HUES48 (cell line): ENCODE measurements around the gene SAMD4A.

Experiments used
- H3K27ac ChIP-seq: one replicate; pipeline ENCODE4 v1.7.0; 2013; ENCODE audit warnings: low read depth, low read length, inconsistent platforms
- H3K27me3 ChIP-seq: 2 replicates; pipeline ENCODE4 v1.6.1; 2013; ENCODE audit warnings: mild to moderate bottlenecking, low read length; ENCODE audit not compliant: control insufficient read depth, insufficient read depth
- H3K36me3 ChIP-seq: 2 replicates; pipeline ENCODE4 v1.6.1; 2013; ENCODE audit warnings: low read length; ENCODE audit not compliant: control insufficient read depth, insufficient read depth
- H3K4me1 ChIP-seq: 2 replicates; pipeline ENCODE4 v1.6.1; 2013; ENCODE audit warnings: mild to moderate bottlenecking, low read length; ENCODE audit not compliant: control insufficient read depth, insufficient read depth
- H3K4me3 ChIP-seq: 2 replicates; pipeline ENCODE4 v1.5.1; 2013; ENCODE audit warnings: mild to moderate bottlenecking, low read depth, low read length
- H3K9ac ChIP-seq: 2 replicates; pipeline ENCODE4 v1.6.1; 2013; ENCODE audit warnings: mild to moderate bottlenecking, low read depth, low read length, moderate library complexity
- H3K9me3 ChIP-seq: 2 replicates; pipeline ENCODE4 v1.6.1; 2013; ENCODE audit warnings: low read length; ENCODE audit not compliant: control insufficient read depth, insufficient read depth

The SAMD4A gene

DNA sequence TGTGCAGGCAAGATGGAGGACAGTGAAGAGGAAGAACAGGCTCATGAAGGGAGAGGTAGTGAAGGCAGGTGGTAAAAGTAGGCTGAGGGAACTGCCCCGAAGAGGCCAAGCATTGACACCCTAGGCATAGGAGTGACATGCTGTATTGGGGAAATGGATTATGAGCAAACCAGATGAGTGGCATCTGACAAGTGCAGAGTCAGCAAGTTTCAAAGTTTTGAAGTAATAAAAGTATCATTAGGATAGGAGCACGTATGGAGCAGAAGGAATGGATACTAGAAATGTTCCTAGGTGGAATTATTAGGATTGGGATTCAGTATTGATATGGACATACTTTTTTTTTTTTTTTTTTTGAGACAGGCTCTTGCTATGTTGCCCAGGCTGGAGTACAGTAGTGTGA lies 139.8 kb downstream of the SAMD4A start:
- no peak overlapping the region for H3K9ac ChIP-seq
- no peaks in the 10 kb centered on the region for H3K9me3 ChIP-seq
- H3K4me1 ChIP-seq, result no peaks in the 10 kb centered on the region
- H3K27ac ChIP-seq, result no peak overlapping the region
- no peaks in the 10 kb centered on the region for H3K27me3 ChIP-seq
- H3K36me3 ChIP-seq, result no peaks in the 10 kb centered on the region
- no peak overlapping the region for H3K4me3 ChIP-seq

DNA sequence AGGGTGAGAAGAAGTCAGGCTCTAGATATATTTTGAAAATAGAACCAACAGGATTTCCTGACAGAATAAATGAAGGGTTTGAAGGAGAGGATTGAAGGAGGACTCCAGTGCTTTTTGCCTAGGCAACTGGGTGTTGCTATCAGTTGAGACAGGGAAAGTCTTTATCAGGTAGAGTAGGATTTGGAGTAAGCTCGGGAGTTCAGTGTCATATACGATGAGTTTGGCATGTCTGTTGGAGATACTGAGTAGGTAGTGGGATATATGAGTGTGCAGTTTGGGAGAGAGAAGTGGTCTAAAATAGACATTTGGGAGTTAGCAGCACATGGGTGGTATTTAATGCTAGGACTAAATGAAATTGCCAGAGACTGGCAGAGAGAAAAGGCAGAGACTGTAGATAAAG lies 141.2 kb downstream of the SAMD4A start:
- no peaks in the 10 kb centered on the region for H3K36me3 ChIP-seq
- no peak overlapping the region for H3K27ac ChIP-seq
- H3K4me3 ChIP-seq, result no peak overlapping the region
- H3K4me1 ChIP-seq, result no peaks in the 10 kb centered on the region
- H3K9ac ChIP-seq, result no peak overlapping the region
- no peaks in the 10 kb centered on the region for H3K27me3 ChIP-seq
- H3K9me3 ChIP-seq, result no peaks in the 10 kb centered on the region

DNA sequence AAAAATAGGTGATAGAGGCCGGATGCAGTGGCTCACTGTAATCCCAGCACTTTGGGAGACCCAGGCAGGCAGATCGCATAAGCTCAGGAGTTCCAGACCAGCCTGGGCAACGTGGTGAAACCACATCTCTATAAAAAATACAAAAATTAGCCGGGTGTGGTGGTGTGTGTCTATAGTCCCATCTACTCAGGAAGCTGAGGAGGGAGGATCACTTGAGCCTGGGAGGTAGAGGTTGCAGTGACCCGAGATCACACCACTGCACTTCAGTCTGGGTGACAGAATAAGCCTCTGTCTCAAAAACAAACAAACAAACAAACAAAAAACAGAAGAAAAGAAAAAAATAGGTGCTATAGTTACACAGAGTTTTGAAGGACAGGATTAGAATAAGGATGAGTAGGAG lies 142.1 kb downstream of the SAMD4A start:
- H3K27me3 ChIP-seq, result no peaks in the 10 kb centered on the region
- H3K27ac ChIP-seq, result no peak overlapping the region
- no peaks in the 10 kb centered on the region for H3K4me1 ChIP-seq
- H3K9ac ChIP-seq, result no peak overlapping the region
- no peak overlapping the region for H3K4me3 ChIP-seq
- no peaks in the 10 kb centered on the region for H3K9me3 ChIP-seq
- H3K36me3 ChIP-seq, result no peaks in the 10 kb centered on the region

GRCh38 chr14:54709444-54709843 lies 142.5 kb downstream of the SAMD4A start:
- H3K4me3 ChIP-seq, result no peak overlapping the region
- H3K9ac ChIP-seq, result no peak overlapping the region
- H3K36me3 ChIP-seq, result no peaks in the 10 kb centered on the region
- no peaks in the 10 kb centered on the region for H3K9me3 ChIP-seq
- no peak overlapping the region for H3K27ac ChIP-seq
- no peaks in the 10 kb centered on the region for H3K27me3 ChIP-seq
- no peaks in the 10 kb centered on the region for H3K4me1 ChIP-seq

DNA sequence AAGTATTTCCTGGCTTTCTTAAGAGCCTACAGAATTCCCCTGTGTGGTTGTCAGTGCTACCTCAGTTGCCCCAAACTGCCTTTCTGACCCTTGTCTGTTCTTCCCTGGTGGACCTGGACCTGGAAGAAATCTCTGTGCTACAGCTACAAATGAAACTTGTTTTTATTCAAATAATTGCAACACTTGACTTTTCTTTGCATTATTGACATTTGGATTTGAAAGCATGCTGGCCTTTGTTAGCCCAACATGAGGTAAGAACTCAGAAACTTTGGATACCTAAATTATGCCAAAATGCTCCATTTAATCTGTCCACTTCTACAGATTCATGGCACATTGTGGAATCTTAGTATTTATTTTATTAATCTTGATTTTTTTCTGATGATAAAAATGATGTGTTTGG lies 142.9 kb downstream of the SAMD4A start:
- H3K4me1 ChIP-seq, result no peaks in the 10 kb centered on the region
- H3K4me3 ChIP-seq, result no peak overlapping the region
- H3K36me3 ChIP-seq, result no peaks in the 10 kb centered on the region
- no peaks in the 10 kb centered on the region for H3K27me3 ChIP-seq
- H3K9ac ChIP-seq, result no peak overlapping the region
- H3K27ac ChIP-seq, result no peak overlapping the region
- H3K9me3 ChIP-seq, result no peaks in the 10 kb centered on the region

DNA sequence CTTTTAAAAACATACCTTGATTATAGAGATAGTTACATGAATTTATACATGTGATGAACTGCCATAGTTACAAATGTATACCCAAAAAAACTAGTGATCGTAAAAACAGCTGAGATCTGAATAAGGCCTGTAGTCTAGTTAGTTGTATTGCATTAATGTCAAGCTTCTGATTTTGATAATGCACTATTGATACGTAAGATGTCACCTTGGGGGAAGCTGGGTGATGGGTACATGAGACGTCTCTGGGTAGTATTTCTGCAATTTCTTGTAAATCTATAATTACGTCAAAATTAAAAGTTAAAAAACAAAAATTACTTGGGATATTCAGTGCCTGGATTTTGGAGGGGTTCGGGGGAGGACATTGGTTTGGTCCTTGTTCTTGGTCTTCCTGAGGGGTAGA lies 144.4 kb downstream of the SAMD4A start:
- H3K36me3 ChIP-seq, result no peaks in the 10 kb centered on the region
- H3K27ac ChIP-seq, result no peak overlapping the region
- no peak overlapping the region for H3K4me3 ChIP-seq
- H3K9ac ChIP-seq, result no peak overlapping the region
- no peaks in the 10 kb centered on the region for H3K27me3 ChIP-seq
- H3K9me3 ChIP-seq, result no peaks in the 10 kb centered on the region
- H3K4me1 ChIP-seq, result 0 out of 2 replicates have a peak, but pooled peaks cover 4% of the 10 kb centered on the region

DNA sequence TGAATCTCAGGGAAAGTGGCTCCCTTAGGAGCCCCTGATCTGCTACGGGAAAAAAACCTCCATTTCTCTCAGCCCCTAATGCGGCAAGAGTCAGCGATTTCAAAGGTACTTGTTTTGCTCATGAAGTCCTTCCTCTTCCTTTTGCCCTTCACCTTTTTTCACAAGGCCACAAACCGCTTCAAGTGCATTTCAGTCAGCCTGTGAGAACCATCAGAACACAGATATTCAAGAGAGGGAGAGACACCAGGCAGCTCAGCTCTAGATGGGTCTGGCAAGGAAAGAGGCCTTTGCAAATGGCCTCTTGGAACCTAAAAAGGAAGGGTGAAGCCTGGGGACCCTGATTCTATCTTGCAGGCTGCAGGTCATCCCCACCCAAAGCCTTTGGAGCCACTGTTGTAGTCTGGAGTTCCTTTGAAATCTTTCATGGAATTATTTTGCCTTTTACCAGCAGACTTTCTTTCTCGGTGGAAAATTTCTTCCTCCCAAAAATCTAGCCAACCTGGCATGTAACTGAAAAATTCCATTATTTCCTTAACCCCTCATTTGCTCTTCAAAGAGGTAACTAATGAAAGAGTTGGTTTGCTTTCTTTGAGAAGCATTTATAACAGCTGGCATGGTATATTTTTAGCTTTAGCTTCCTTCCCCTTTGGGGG lies 145.0 kb downstream of the SAMD4A start:
- Histone ChIP-seq H3K4me1 (0 out of 2 replicates have a peak, but pooled peaks cover 4% of the 10 kb centered on the region), H3K36me3 (no peaks in the 10 kb centered on the region), H3K27ac (no peak overlapping the region), H3K4me3 (no peak overlapping the region), H3K9me3 (no peaks in the 10 kb centered on the region), H3K9ac (no peak overlapping the region), H3K27me3 (no peaks in the 10 kb centered on the region)

GRCh38 chr14:54712465-54713200 lies 145.7 kb downstream of the SAMD4A start:
- Histone ChIP-seq H3K27me3 (no peaks in the 10 kb centered on the region), H3K9me3 (no peaks in the 10 kb centered on the region), H3K36me3 (no peaks in the 10 kb centered on the region), H3K4me3 (no peak overlapping the region), H3K9ac (no peak overlapping the region), H3K27ac (no peak overlapping the region), H3K4me1 (0 out of 2 replicates have a peak, but pooled peaks cover 4% of the 10 kb centered on the region)

DNA sequence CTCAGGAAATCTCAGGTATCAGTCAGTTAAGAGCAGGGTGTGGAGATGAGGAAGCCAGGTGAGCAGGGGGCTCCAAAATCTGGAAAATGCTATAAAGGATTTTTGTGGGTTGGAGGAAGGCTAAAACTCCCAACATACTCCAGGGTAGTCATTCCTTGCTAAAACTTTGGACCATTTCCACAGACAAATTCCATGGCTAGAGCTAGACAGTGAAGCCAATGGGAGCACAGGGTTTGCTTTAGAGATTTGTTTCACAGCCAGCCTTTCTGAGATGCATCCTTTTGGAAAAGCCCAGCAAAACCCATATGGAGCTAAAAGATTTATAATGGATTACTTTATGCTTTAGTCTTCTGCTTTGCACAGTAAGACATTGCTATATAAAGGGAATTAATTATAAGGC lies 146.5 kb downstream of the SAMD4A start:
- Histone ChIP-seq H3K4me1 (0 out of 2 replicates have a peak, but pooled peaks cover 4% of the 10 kb centered on the region), H3K36me3 (no peaks in the 10 kb centered on the region), H3K27me3 (no peaks in the 10 kb centered on the region), H3K9ac (no peak overlapping the region), H3K27ac (no peak overlapping the region), H3K4me3 (no peak overlapping the region), H3K9me3 (no peaks in the 10 kb centered on the region)

DNA sequence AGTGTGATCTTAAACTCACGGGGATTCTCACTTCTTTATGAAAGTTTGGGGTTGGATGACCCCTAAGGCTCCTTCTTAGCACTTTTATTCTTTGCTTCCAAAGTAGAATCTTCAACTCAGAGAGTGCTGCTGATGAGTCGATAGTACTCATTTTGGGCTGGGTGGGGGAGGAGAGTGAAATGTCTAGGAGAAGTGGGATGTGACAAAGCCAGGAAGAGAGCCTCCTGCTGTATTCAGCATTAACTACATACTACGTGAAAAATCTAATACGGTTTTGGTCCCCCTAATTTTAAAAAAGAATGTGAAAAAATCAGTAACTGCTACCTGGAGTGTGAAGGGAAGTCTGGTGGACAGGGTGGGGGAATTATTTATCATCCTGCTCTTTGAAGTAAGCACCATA lies 148.3 kb downstream of the SAMD4A start:
- 0 out of 2 replicates have a peak, but pooled peaks cover 4% of the 10 kb centered on the region for H3K4me1 ChIP-seq

DNA sequence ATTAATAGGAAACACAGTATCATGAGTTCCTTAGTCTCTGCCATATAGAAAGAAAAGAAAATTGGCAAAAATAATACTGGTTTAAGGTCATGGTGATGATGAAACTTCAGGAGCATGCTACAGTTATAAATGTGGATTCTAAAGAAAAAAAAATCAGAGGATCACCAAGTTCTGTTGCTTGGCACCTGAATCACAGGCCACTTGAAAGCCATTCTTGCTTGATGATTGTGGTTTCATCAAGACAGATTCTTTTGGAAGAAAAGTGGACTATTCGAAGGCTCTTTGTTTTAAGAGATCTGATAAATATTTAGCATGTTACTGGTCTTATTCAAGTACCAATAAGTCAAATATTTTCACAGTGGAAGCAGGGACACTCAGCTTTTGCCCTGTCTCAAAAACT lies 148.9 kb downstream of the SAMD4A start:
- H3K27ac ChIP-seq, result no peak overlapping the region
- H3K27me3 ChIP-seq, result no peaks in the 10 kb centered on the region
- H3K4me1 ChIP-seq, result 0 out of 2 replicates have a peak, but pooled peaks cover 4% of the 10 kb centered on the region
- no peaks in the 10 kb centered on the region for H3K9me3 ChIP-seq
- H3K36me3 ChIP-seq, result no peaks in the 10 kb centered on the region
- no peak overlapping the region for H3K4me3 ChIP-seq
- H3K9ac ChIP-seq, result no peak overlapping the region

More for the DNA sequence above, 148.3 kb downstream of the SAMD4A start:
- H3K36me3 ChIP-seq, result no peaks in the 10 kb centered on the region
- no peak overlapping the region for H3K9ac ChIP-seq
- no peak overlapping the region for H3K27ac ChIP-seq
- no peak overlapping the region for H3K4me3 ChIP-seq
- H3K27me3 ChIP-seq, result no peaks in the 10 kb centered on the region
- H3K9me3 ChIP-seq, result no peaks in the 10 kb centered on the region
